ENCODE data around the gene PTPRZ1.

GRCh38 chr7:122059542-122059941 is 186.6 kb downstream of the PTPRZ1 start:
- TF ChIP-seq SIN3A (IDR thresholded peaks at IDR 0.05; ENCODE audit: borderline replicate concordance, insufficient read depth, low read length) (no peak), POLR2AphosphoS5 (IDR thresholded peaks at IDR 0.05; ENCODE audit: low read depth, low read length) (no peak), TAF1 (IDR thresholded peaks at IDR 0.05; ENCODE audit: borderline replicate concordance, insufficient read depth, low read length) (no peak)
